B cell (primary cell): ENCODE results near the gene RNASET2.

ENCODE experiments used
- CTCF ChIP-seq: fragments of 200-600 bp; IDR thresholded peaks from one replicate; pipeline ENCODE4 v1.8.0; 2022; ENCODE audit warnings: antibody characterized with exemption, mild to moderate bottlenecking
- EZH2 ChIP-seq: IDR thresholded peaks from 2 replicates; pipeline ENCODE4 v1.6.1; 2012; ENCODE audit warnings: borderline replicate concordance, low read depth, mild to moderate bottlenecking, moderate library complexity, low read length; ENCODE audit not compliant: insufficient read depth, poor library complexity, severe bottlenecking

- TF ChIP-seq CTCF (no peak), EZH2 (no peak)
Observed at GRCh38 chr6:166928644-166929541, 27.5 kb downstream of the RNASET2 start.
